ENCODE results near the gene HMX3. TPM values are rescaled to one million over a fixed set of nuclear protein-coding genes. Genes with fewer than 3 reads are reported as not detected.
A peak's percentile ranks its signal among the peaks of the same experiment; 100 is the strongest.

HMX3 gene
- 0.13 TPM in 1 of 2 replicates, not detected in the other for total RNA-seq

DNA sequence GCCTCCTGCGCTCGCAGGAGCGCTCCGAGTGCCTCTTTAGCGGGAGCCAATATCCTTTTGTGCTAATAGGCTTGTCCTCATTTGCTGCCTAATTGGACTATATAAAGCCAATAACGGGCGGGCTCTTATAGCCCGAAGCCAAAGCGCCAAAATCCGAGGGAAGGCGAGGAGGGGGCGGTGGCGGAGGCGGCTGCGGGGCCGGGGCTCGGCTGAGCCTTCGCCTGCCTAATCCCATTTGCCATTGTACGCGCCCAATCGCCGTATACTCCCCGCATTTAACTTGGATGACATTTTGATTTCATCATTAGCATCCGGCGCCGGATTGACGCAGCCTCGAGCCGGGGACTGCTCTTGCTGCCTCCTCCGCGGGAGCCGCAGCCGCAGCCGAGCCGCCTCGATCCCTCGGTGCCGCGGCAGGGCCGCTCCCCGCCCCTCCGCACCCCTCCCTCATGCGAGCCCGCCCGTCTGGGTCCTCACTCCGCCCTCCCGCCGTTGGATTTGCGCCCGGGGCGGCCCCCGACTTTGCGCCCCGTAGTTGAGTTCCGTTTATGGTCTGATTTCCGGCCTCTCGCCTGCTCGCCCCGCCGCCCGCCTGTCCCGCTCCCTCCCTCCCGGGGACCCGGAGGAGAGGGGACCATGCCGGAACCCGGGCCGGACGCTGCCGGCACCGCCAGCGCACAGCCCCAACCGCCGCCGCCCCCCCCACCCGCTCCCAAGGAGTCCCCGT is at the start of gene HMX3:
Gene HMX3, plus strand, starts transcription at position 556 of the 727 bp plus-strand sequence. Its CDS starts 81 bp downstream, at position 637.
- DNase-seq (ENCODE audit: low read depth) = no peak
- no peak for TF ChIP-seq CTCF (IDR thresholded peaks at IDR 0.05; ENCODE audit: insufficient read depth, low read length, severe bottlenecking)
- Histone ChIP-seq H3K27me3 (ENCODE audit: control insufficient read depth, insufficient read depth, low read length) (peaks cover 77% of the 10 kb centered on the region), H3K4me3 (ENCODE audit: low read depth, low read length) (peak within 1 kb of the TSS; percentile 31), H3K36me3 (ENCODE audit: control insufficient read depth, insufficient read depth, low read length) (no peaks in the 10 kb centered on the region)
- FAIRE-seq = no peak

GRCh38 chr10:123086281-123086680 is 49.5 kb upstream of the HMX3 start:
- DNase-seq (ENCODE audit: low read depth) = no peak
- Histone ChIP-seq H3K27me3 (ENCODE audit: control insufficient read depth, insufficient read depth, low read length) (no peaks in the 10 kb centered on the region), H3K36me3 (ENCODE audit: control insufficient read depth, insufficient read depth, low read length) (no peaks in the 10 kb centered on the region), H3K4me3 (ENCODE audit: low read depth, low read length) (no peak overlapping the region)
- TF ChIP-seq CTCF (IDR thresholded peaks at IDR 0.05; ENCODE audit: insufficient read depth, low read length, severe bottlenecking) = no peak
- no peak for FAIRE-seq

DNA sequence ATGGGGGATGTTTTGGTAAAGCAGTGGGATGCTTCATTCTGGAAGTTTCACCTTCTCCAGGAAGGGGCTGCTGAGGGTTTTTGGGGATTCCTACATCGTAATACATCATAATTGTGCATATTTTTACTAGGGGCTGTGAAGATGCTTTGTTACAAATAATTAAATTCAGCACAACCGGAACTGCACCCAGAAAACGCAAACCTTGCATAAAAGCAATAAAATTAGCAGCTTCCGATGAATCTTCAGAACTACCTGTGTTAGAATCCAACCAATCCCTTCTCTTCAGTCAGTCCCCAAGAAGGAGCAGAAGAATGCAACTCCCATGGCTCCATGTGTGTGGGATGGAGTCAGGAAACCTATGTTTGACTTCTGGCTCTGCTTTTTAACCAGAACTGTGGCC is 48.4 kb upstream of the HMX3 start:
- H3K4me3 ChIP-seq (ENCODE audit: low read depth, low read length) = no peak overlapping the region
- no peaks in the 10 kb centered on the region for H3K36me3 ChIP-seq (ENCODE audit: control insufficient read depth, insufficient read depth, low read length)
- H3K27me3 ChIP-seq (ENCODE audit: control insufficient read depth, insufficient read depth, low read length) = no peaks in the 10 kb centered on the region
- DNase-seq (ENCODE audit: low read depth) (no peak), FAIRE-seq (no peak)
- no peak for TF ChIP-seq CTCF (IDR thresholded peaks at IDR 0.05; ENCODE audit: insufficient read depth, low read length, severe bottlenecking)

DNA sequence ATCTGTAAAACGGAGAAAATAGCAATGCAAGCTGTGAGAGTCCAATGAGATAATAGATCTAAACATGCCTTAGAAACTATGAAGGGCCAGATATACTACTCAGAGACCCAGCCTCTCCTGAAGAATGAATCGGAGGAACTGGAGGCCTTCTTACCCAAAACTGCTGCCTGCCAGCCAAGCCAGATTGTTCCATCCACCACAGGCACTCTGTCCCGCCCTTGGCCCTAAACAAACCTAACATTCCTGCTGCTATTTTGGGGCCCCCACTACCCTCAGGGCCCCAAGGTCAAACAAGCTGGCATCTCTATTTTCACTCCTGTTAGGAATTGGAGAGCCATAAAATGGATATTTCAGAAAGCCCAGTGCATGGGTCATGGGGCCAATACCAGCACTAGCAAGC is 48.0 kb upstream of the HMX3 start:
- H3K4me3 ChIP-seq (ENCODE audit: low read depth, low read length) = no peak overlapping the region
- FAIRE-seq (no peak), DNase-seq (ENCODE audit: low read depth) (no peak)
- H3K27me3 ChIP-seq (ENCODE audit: control insufficient read depth, insufficient read depth, low read length) = no peaks in the 10 kb centered on the region
- no peaks in the 10 kb centered on the region for H3K36me3 ChIP-seq (ENCODE audit: control insufficient read depth, insufficient read depth, low read length)
- no peak for TF ChIP-seq CTCF (IDR thresholded peaks at IDR 0.05; ENCODE audit: insufficient read depth, low read length, severe bottlenecking)

GRCh38 chr10:123092635-123093414 is 42.9 kb upstream of the HMX3 start:
- Histone ChIP-seq H3K36me3 (ENCODE audit: control insufficient read depth, insufficient read depth, low read length) (no peaks in the 10 kb centered on the region), H3K4me3 (ENCODE audit: low read depth, low read length) (no peak overlapping the region), H3K27me3 (ENCODE audit: control insufficient read depth, insufficient read depth, low read length) (no peaks in the 10 kb centered on the region)
- FAIRE-seq = no peak
- DNase-seq (ENCODE audit: low read depth) = no peak
- TF ChIP-seq CTCF (IDR thresholded peaks at IDR 0.05; ENCODE audit: insufficient read depth, low read length, severe bottlenecking) = no peak
